ENCODE measurements around the gene ATP10A. TPM values are rescaled to one million over a fixed set of nuclear protein-coding genes. Genes with fewer than 3 reads are reported as not detected.
"Not testable (repeated sequence)": the region's sequence is repeated elsewhere in the genome, so short reads cannot be mapped to it uniquely, and the experiment has no call there.

ATP10A gene
- total RNA-seq, 4 donors from 2014 or later, result 1.4 to 10.0 (median 3.6) TPM

DNA sequence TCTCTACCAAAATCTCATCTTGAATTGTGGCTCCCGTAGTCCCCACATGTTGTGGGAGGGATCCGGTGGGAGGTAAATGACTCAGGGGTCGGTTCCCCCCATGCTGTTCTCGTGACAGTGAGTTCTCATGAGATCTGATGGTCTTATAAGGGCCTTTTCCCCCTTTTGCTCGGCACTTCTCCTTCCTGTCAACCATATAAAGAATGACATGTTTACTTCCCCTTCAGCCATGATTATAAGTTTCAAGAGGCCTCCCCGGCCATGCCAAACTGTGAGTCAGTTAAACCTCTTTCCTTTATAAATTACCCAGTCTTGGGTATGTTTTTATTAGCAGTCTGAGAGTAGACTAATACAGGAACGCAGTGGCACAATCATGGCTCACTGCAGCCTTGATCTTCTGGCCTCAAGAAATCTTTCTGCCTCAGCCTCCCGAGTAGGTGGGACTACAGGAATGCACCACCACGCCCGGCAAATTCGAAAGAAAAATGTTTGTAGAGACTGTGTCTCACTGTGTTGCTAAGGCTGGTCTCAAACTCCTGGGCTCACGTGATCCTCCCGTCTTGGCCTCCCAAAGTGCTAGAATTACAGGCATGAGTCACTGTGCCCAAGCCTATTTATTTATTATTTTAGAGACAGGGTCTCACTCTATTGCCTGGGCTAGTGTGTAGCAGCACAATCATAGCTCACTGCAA, 101.0 kb downstream of the ATP10A start:
- intact Hi-C loops (cut with DNase I; ENCODE audit: low total_unique reads), result no loop called here
- WGBS, 2 donors (ENCODE audit: low coverage in 1 of 2), result 31 to 57% methylated on average over 3 to 13 of the region's 13 CpGs
- TF ChIP-seq, protein P1, sequence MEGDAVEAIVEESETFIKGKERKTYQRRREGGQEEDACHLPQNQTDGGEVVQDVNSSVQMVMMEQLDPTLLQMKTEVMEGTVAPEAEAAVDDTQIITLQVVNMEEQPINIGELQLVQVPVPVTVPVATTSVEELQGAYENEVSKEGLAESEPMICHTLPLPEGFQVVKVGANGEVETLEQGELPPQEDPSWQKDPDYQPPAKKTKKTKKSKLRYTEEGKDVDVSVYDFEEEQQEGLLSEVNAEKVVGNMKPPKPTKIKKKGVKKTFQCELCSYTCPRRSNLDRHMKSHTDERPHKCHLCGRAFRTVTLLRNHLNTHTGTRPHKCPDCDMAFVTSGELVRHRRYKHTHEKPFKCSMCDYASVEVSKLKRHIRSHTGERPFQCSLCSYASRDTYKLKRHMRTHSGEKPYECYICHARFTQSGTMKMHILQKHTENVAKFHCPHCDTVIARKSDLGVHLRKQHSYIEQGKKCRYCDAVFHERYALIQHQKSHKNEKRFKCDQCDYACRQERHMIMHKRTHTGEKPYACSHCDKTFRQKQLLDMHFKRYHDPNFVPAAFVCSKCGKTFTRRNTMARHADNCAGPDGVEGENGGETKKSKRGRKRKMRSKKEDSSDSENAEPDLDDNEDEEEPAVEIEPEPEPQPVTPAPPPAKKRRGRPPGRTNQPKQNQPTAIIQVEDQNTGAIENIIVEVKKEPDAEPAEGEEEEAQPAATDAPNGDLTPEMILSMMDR (IDR thresholded peaks at IDR 0.05), result no peak
- TF ChIP-seq EP300 (IDR thresholded peaks at IDR 0.05; ENCODE audit: low read depth) (no peak), POLR2A (IDR thresholded peaks at IDR 0.05) (no peak), POLR2AphosphoS5 (IDR thresholded peaks at IDR 0.05) (peak in 1 of 3 donors; percentile 18)
- H3K4me3 ChIP-seq, result no peak overlapping the region
- no peaks in the 10 kb centered on the region for H3K27me3 ChIP-seq
- in situ Hi-C loops (cut with MboI; ENCODE audit: low pct_ligation_motif_present in 1 of 4, low pct_unique_long_range_greater_than_20kb in 1 of 4, low sequenced_read_pairs in 3 of 4), result no loop called here
- H3K27ac ChIP-seq, result no peak overlapping the region
- no peaks in the 10 kb centered on the region for H3K36me3 ChIP-seq
- H3K4me1 ChIP-seq, result no peaks in the 10 kb centered on the region
- no peaks in the 10 kb centered on the region for H3K9me3 ChIP-seq
- no peak for DNase-seq

DNA sequence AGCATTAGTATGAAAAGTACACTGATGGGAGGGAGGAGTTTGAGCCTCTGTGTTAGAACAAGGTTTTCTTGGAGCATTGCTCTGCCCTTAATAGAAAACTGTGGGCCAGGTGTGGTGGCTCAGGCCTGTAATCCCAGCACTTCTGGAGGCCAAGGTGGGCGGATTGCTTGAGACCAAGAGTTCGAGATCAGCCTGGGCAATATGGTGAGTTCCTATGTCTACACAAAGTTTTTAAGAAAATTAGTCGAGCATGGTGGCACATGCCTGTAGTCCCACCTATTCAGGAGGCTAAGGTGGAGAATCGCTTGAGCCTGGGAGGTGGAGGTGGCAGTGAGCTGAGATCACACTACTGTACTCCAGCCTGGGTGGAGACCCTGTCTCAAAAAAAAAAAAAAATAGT, 103.7 kb downstream of the ATP10A start:
- Histone ChIP-seq H3K9me3 (no peaks in the 10 kb centered on the region), H3K27ac (no peak overlapping the region), H3K36me3 (no peaks in the 10 kb centered on the region), H3K27me3 (no peaks in the 10 kb centered on the region), H3K4me1 (no peaks in the 10 kb centered on the region), H3K4me3 (no peak overlapping the region)
- DNase-seq, result no peak
- in situ Hi-C loops (cut with MboI; ENCODE audit: low pct_ligation_motif_present in 1 of 4, low pct_unique_long_range_greater_than_20kb in 1 of 4, low sequenced_read_pairs in 3 of 4) (no loop called here), intact Hi-C loops (cut with DNase I; ENCODE audit: low total_unique reads) (no loop called here)
- 88 to 100% methylated on average over 2 to 4 of the region's 4 CpGs for WGBS, 2 donors (ENCODE audit: low coverage in 1 of 2)
- TF ChIP-seq POLR2A (IDR thresholded peaks at IDR 0.05), result no peak

DNA sequence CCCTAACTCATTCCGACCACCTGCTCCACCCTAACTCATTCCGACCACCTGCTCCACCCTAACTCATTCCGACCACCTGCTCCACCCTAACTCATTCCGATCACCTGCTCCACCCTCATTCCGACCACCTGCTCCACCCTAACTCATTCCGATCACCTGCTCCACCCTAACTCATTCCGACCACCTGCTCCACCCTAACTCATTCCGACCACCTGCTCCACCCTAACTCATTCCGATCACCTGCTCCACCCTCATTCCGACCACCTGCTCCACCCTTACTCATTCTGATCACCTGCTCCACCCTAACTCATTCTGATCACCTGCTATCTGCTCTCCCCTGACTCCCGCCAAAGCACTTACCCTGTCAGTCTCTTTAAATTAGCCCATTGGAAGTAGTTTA, 104.5 kb downstream of the ATP10A start:
- 81 to 88% methylated on average over 2 to 11 of the region's 11 CpGs for WGBS, 2 donors (ENCODE audit: low coverage in 1 of 2)
- H3K36me3 ChIP-seq; H3K4me1 ChIP-seq; in situ Hi-C loops (cut with MboI; ENCODE audit: low pct_ligation_motif_present in 1 of 4, low pct_unique_long_range_greater_than_20kb in 1 of 4, low sequenced_read_pairs in 3 of 4); intact Hi-C loops (cut with DNase I; ENCODE audit: low total_unique reads); H3K27me3 ChIP-seq; H3K9me3 ChIP-seq; DNase-seq; H3K4me3 ChIP-seq; H3K27ac ChIP-seq: not testable (repeated sequence)

DNA sequence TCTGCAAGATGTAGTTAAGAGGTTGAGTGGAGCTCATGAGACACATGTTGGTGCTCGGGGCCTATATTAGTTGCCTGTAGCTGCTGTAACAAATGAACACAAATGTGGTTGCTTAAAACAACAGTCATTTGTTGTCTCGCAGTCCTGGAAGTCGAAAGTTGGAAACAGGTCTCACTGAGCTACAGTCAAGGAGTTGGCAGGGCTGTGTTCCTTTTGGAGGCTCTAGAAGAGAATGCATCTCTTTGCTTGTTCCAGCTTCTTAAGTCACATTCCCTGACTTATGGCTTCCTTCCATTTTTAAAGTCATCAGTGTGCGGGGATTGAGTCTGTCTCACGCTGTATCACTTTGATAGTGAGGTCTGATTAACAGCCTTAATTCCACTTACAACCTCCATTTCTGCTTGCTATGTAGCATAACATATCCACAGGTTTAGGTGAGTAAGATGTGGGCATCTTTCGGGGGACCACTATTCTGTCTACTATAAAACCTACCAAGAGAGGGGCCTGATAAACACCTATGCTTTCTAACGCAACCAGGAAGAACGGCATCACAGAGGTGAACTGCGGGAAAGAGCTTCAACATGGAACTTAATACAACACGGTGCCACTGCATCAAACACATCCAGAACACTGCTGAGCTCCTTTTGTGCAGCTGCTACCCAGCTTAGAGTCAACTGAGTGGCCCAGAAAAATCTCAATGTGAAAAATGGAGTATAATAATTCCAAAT, 119.4 kb downstream of the ATP10A start:
- H3K27me3 ChIP-seq, result no peaks in the 10 kb centered on the region
- peaks cover 0 to under 1% (median 0%) of the 10 kb centered on the region in 4 donors for H3K4me1 ChIP-seq
- in situ Hi-C loops (cut with MboI; ENCODE audit: low pct_ligation_motif_present in 1 of 4, low pct_unique_long_range_greater_than_20kb in 1 of 4, low sequenced_read_pairs in 3 of 4), result loop anchor here in 1 of 4 donors (25.0 kb wide), 1 partner anchor 194 kb away; no protein-coding TSS in a partner anchor
- intact Hi-C loops (cut with DNase I; ENCODE audit: low total_unique reads), result no loop called here
- peaks cover 0 to 1% of the 10 kb centered on the region in 2 donors for H3K9me3 ChIP-seq
- no peak overlapping the region for H3K27ac ChIP-seq
- WGBS, 2 donors (ENCODE audit: low coverage in 1 of 2), result 89 to 90% methylated on average over 8 to 10 of the region's 10 CpGs
- H3K4me3 ChIP-seq, result no peak overlapping the region
- no peaks in the 10 kb centered on the region for H3K36me3 ChIP-seq
- TF ChIP-seq POLR2AphosphoS5 (IDR thresholded peaks at IDR 0.05), result no peak
- TF ChIP-seq POLR2A (IDR thresholded peaks at IDR 0.05), result no peak
- TF ChIP-seq EP300 (IDR thresholded peaks at IDR 0.05; ENCODE audit: low read depth), result no peak
- TF ChIP-seq, protein P1 (IDR thresholded peaks at IDR 0.05), result no peak
- no peak for DNase-seq

DNA sequence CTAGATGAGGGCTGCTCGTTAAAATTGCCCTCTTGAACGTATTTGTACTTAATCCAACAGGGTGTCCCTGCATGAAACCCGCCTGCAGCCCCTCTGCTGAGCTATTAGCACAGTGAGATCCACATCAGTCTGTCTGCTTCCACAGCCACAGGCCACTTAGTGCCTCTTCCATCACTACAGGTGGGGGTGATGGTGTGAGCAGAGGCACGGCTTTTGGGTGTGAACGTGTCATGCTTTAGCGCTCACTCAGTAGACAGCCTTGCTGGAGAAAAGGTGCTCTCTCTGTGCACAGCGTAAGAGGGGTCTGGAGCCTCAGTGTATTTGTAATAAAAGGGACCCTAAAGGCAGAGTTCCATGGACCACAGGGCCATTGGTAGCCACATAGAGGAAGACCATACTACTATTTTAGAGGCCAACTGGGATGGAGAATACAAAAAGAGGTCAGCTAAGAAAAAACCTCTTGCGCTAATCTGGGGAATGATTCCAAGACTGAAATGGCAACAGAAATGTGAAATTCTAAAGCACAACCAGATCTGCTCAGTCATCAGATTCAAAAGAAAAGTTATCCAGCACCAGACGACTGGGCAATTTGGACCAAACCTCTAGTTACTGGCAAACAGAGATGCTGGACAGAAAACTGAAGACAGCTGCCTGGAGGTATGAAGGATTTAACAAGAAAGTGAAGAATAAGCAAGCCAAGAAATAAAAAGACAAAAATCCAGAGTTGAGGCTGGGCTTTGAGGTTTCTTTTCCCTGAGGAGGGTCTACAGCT, 120.2 kb downstream of the ATP10A start:
- no peaks in the 10 kb centered on the region for H3K27me3 ChIP-seq
- no peaks in the 10 kb centered on the region for H3K9me3 ChIP-seq
- in situ Hi-C loops (cut with MboI; ENCODE audit: low pct_ligation_motif_present in 1 of 4, low pct_unique_long_range_greater_than_20kb in 1 of 4, low sequenced_read_pairs in 3 of 4), result loop anchor here in 1 of 4 donors (25.0 kb wide), 1 partner anchor 194 kb away; no protein-coding TSS in a partner anchor
- H3K27ac ChIP-seq, result no peak overlapping the region
- H3K4me3 ChIP-seq, result no peak overlapping the region
- H3K36me3 ChIP-seq, result no peaks in the 10 kb centered on the region
- H3K4me1 ChIP-seq, result peaks cover 0 to 8% (median under 1%) of the 10 kb centered on the region in 4 donors
- intact Hi-C loops (cut with DNase I; ENCODE audit: low total_unique reads), result no loop called here
- WGBS, 2 donors (ENCODE audit: low coverage in 1 of 2), result 70 to 82% methylated on average over 7 to 8 of the region's 9 CpGs
- TF ChIP-seq POLR2AphosphoS5 (IDR thresholded peaks at IDR 0.05) (no peak), POLR2A (IDR thresholded peaks at IDR 0.05) (no peak), EP300 (IDR thresholded peaks at IDR 0.05; ENCODE audit: low read depth) (no peak)
- TF ChIP-seq, protein P1 (IDR thresholded peaks at IDR 0.05), result no peak
- DNase-seq, result no peak
